Dedifferentiated amniotic fluid mesenchymal stem cell (primary cell): ENCODE results near the gene PLA2G4D.

Experiments used
- DNase-seq: peaks from one replicate; pipeline ENCODE4 v3.0.0-alpha.2; 2016; ENCODE audit errors: extremely low spot score

The PLA2G4D gene

GRCh38 chr15:42053914-42054313 lies 40.4 kb downstream of the PLA2G4D start:
- DNase-seq = no peak

- no peak for DNase-seq
Observed at GRCh38 chr15:42053010-42053409, 41.4 kb downstream of the PLA2G4D start.

- no peak for DNase-seq
Observed at GRCh38 chr15:42050484-42051255, 43.7 kb downstream of the PLA2G4D start.

GRCh38 chr15:42048821-42049200 lies 45.6 kb downstream of the PLA2G4D start:
- DNase-seq = no peak

- no peak for DNase-seq
Observed at GRCh38 chr15:42048080-42048820, 46.1 kb downstream of the PLA2G4D start.

GRCh38 chr15:42046597-42046996 lies 47.8 kb downstream of the PLA2G4D start:
- no peak for DNase-seq

GRCh38 chr15:42045211-42045615 lies 49.1 kb downstream of the PLA2G4D start:
- DNase-seq = no peak

- no peak for DNase-seq
Observed at GRCh38 chr15:42042602-42043400, 51.6 kb downstream of the PLA2G4D start.

- no peak for DNase-seq
Observed at GRCh38 chr15:42038401-42038800, 56.0 kb downstream of the PLA2G4D start.

GRCh38 chr15:42037656-42038055 lies 56.7 kb downstream of the PLA2G4D start:
- DNase-seq = no peak

- no peak for DNase-seq
Observed at GRCh38 chr15:42036966-42037365, 57.4 kb downstream of the PLA2G4D start.

- no peak for DNase-seq
Observed at GRCh38 chr15:42036112-42036905, 58.1 kb downstream of the PLA2G4D start.

GRCh38 chr15:42035435-42035761 lies 59.0 kb downstream of the PLA2G4D start:
- DNase-seq = no peak

- no peak for DNase-seq
Observed at GRCh38 chr15:42034628-42035434, 59.5 kb downstream of the PLA2G4D start.

- DNase-seq = no peak
Observed at GRCh38 chr15:42033214-42033873, 61.0 kb downstream of the PLA2G4D start.

- DNase-seq = no peak
Observed at GRCh38 chr15:42032376-42033213, 61.8 kb downstream of the PLA2G4D start.

GRCh38 chr15:42031198-42031915 lies 63.0 kb downstream of the PLA2G4D start:
- DNase-seq = no peak

GRCh38 chr15:42027521-42027920 lies 66.8 kb downstream of the PLA2G4D start:
- DNase-seq = no peak

GRCh38 chr15:42024303-42024702 lies 70.1 kb downstream of the PLA2G4D start:
- no peak for DNase-seq
